SKM-1 treated with dmso at 0.1 percent for 144 hours (cell line): Measurements from ENCODE around the gene STARD8.

Experiments used
- DNase-seq: peaks from one replicate; lab custom pipeline; 2025; ENCODE audit not compliant: unreplicated experiment; lab: John Stamatoyannopoulos, UW

The STARD8 gene

GRCh38 chrX:68691921-68692320 lies 44.5 kb downstream of the STARD8 start:
- DNase-seq = no peak

- no peak for DNase-seq
These were observed 45.2 kb downstream of the STARD8 start for GRCh38 chrX:68692651-68693050.

- DNase-seq = peak; percentile 51
These were observed 46.3 kb downstream of the STARD8 start for GRCh38 chrX:68693481-68694434.

GRCh38 chrX:68694435-68695205 lies 47.2 kb downstream of the STARD8 start:
- DNase-seq = no peak

- DNase-seq = no peak
These were observed 47.9 kb downstream of the STARD8 start for GRCh38 chrX:68695206-68695845.

- DNase-seq = no peak
These were observed 49.0 kb downstream of the STARD8 start for GRCh38 chrX:68696267-68696990.

- DNase-seq = no peak
These were observed 49.6 kb downstream of the STARD8 start for GRCh38 chrX:68697036-68697435.

GRCh38 chrX:68697465-68698125 lies 50.1 kb downstream of the STARD8 start:
- DNase-seq = no peak

- no peak for DNase-seq
These were observed 51.5 kb downstream of the STARD8 start for GRCh38 chrX:68698942-68699341.

GRCh38 chrX:68699960-68700746 lies 52.7 kb downstream of the STARD8 start:
- DNase-seq = no peak

GRCh38 chrX:68703369-68703768 lies 55.9 kb downstream of the STARD8 start:
- DNase-seq = no peak

- DNase-seq = no peak
These were observed 56.4 kb downstream of the STARD8 start for GRCh38 chrX:68703846-68704245.

GRCh38 chrX:68705986-68706385 lies 58.5 kb downstream of the STARD8 start:
- no peak for DNase-seq

- DNase-seq = no peak
These were observed 61.2 kb downstream of the STARD8 start for GRCh38 chrX:68708503-68709290.

- DNase-seq = no peak
These were observed 63.6 kb downstream of the STARD8 start for GRCh38 chrX:68710870-68711576.

- DNase-seq = no peak
These were observed 64.4 kb downstream of the STARD8 start for GRCh38 chrX:68711845-68712244.

- DNase-seq = no peak
These were observed 67.4 kb downstream of the STARD8 start for GRCh38 chrX:68714856-68715255.

- no peak for DNase-seq
These were observed 69.7 kb downstream of the STARD8 start for GRCh38 chrX:68717196-68717595.
